ENCODE measurements around the gene CES1. TPM values are rescaled to one million over a fixed set of nuclear protein-coding genes. Genes with fewer than 3 reads are reported as not detected.

The CES1 gene
- total RNA-seq (2022; extraction: Qiagen RNA extraction; ENCODE audit: low read depth) = 30.8 to 52.0 TPM (median 33.8 TPM) in 5 replicates

GRCh38 chr16:55832773-55833691 lies at the start of gene CES1:
TSS of gene CES1 (minus strand) at chr16:55833096. CDS start at chr16:55833055, 41 bp downstream.

GRCh38 chr16:55875273-55875672 lies 42.4 kb upstream of the CES1 start, which contains the start of gene CES5A:
TSS of gene CES5A (minus strand) at chr16:55875373. CDS start at chr16:55875221, 152 bp downstream.

Other genes starting within 250 kb of the CES1 start
- 0.14 TPM in 1 of 5 replicates, not detected in the others for gene SLC6A2, start 177.1 kb downstream of the CES1 start, total RNA-seq (2022; extraction: Qiagen RNA extraction; ENCODE audit: low read depth)
- not detected in 5 replicates for gene CES5A, start 42.3 kb upstream of the CES1 start, total RNA-seq (2022; extraction: Qiagen RNA extraction; ENCODE audit: low read depth)